GM12875 (cell line): ENCODE results near the gene EXOC5.

ENCODE experiments used
- H3K4me3 ChIP-seq: one replicate; pipeline ENCODE4 v1.5.1; 2011; ENCODE audit warnings: low read depth, low read length, control low read depth
- CTCF ChIP-seq: IDR thresholded peaks from 2 replicates; pipeline ENCODE4 v1.5.1; 2011; ENCODE audit warnings: low read depth, mild to moderate bottlenecking, control low read depth, inconsistent platforms, low read length, moderate library complexity, borderline replicate concordance; ENCODE audit not compliant: insufficient read depth

Gene EXOC5

GRCh38 chr14:57295239-57295638 is 26.5 kb upstream of the EXOC5 start:
- TF ChIP-seq CTCF, result no peak
- H3K4me3 ChIP-seq, result no peak overlapping the region

GRCh38 chr14:57293866-57294837 is 25.4 kb upstream of the EXOC5 start:
- no peak overlapping the region for H3K4me3 ChIP-seq
- TF ChIP-seq CTCF, result no peak

- no peak overlapping the region for H3K4me3 ChIP-seq
- TF ChIP-seq CTCF, result no peak
Measured at GRCh38 chr14:57291692-57292647, 23.3 kb upstream of the EXOC5 start.

GRCh38 chr14:57290751-57291150 is 22.0 kb upstream of the EXOC5 start:
- H3K4me3 ChIP-seq, result no peak overlapping the region
- TF ChIP-seq CTCF, result no peak

GRCh38 chr14:57287745-57288144 is 19.0 kb upstream of the EXOC5 start:
- H3K4me3 ChIP-seq, result no peak overlapping the region
- no peak for TF ChIP-seq CTCF

- TF ChIP-seq CTCF, result no peak
- H3K4me3 ChIP-seq, result no peak overlapping the region
Measured at GRCh38 chr14:57277062-57277461, 8.4 kb upstream of the EXOC5 start.
